CD14-positive monocyte (primary cell): ENCODE data around the gene ABCG1. TPM values are rescaled to one million over a fixed set of nuclear protein-coding genes. Genes with fewer than 3 reads are reported as not detected.

ENCODE experiments used
- DNase-seq, 3 donors: peaks; one replicate each; pipeline ENCODE4 v3.0.0-alpha.2; 2011 to 2022
- H2AFZ ChIP-seq: 2 replicates; pipeline ENCODE4 v1.6.0; 2012; ENCODE audit warnings: mild to moderate bottlenecking, low read depth, low read length, inconsistent platforms; ENCODE audit not compliant: insufficient read depth, poor library complexity, severe bottlenecking
- H3K27ac ChIP-seq, 2 donors: 1 replicate in 1 of 2; 2 replicates in 1 of 2; pipeline ENCODE4 v1.5.1; 2012 to 2013; ENCODE audit warnings: low read length in 2 of 2, control low read depth in 1 of 2, inconsistent platforms in 1 of 2, low read depth in 1 of 2, mild to moderate bottlenecking in 1 of 2
- H3K27me3 ChIP-seq, 2 donors: one replicate each; pipeline versions ENCODE4 v1.6.0 to v1.6.1; 2011 to 2013; ENCODE audit warnings: low read length in 2 of 2; ENCODE audit not compliant: control insufficient read depth in 2 of 2, insufficient read depth in 2 of 2
- H3K36me3 ChIP-seq, 2 donors: replicated peaks in 1 of 2; 1 replicate in 1 of 2; 2 replicates in 1 of 2; pipeline versions ENCODE4 v1.5.1 to v1.6.1; 2012 to 2013; ENCODE audit warnings: low read length in 2 of 2, control low read depth in 1 of 2, inconsistent platforms in 1 of 2, mild to moderate bottlenecking in 1 of 2; ENCODE audit not compliant: insufficient read depth in 2 of 2, control insufficient read depth in 1 of 2
- H3K4me1 ChIP-seq, 2 donors: 1 replicate in 1 of 2; 2 replicates in 1 of 2; pipeline versions ENCODE4 v1.5.1 to v1.6.1; 2012 to 2013; ENCODE audit warnings: low read length in 2 of 2, control low read depth in 1 of 2, inconsistent platforms in 1 of 2, mild to moderate bottlenecking in 1 of 2, moderate library complexity in 1 of 2; ENCODE audit not compliant: insufficient read depth in 2 of 2, control insufficient read depth in 1 of 2
- H3K4me2 ChIP-seq: replicated peaks from 2 replicates; pipeline ENCODE3; 2012; ENCODE audit warnings: low read length, moderate library complexity, mild to moderate bottlenecking; ENCODE audit not compliant: poor library complexity, severe bottlenecking; ENCODE audit errors: extremely low read depth
- H3K4me3 ChIP-seq, 3 experiments: fragments of 200-600 bp in 1 of 3; sonication (generic) in 1 of 3; replicated peaks in 1 of 3; 1 replicate in 2 of 3; 2 replicates in 1 of 3; pipeline ENCODE4 v1.5.1; 2011 to 2013; ENCODE audit warnings: low read length in 3 of 3, mild to moderate bottlenecking in 3 of 3, control low read depth in 2 of 3, low read depth in 2 of 3, inconsistent platforms in 1 of 3, moderate library complexity in 1 of 3
- H3K79me2 ChIP-seq: 2 replicates; pipeline ENCODE4 v1.6.0; 2012; ENCODE audit warnings: mild to moderate bottlenecking, control low read depth, inconsistent platforms, low read length, moderate library complexity; ENCODE audit not compliant: insufficient read depth
- H3K9ac ChIP-seq: 2 replicates; pipeline ENCODE4 v1.6.0; 2017; ENCODE audit warnings: low read length, mild to moderate bottlenecking; ENCODE audit not compliant: insufficient read depth, poor library complexity, severe bottlenecking
- H3K9me3 ChIP-seq, 2 donors: replicated peaks in 1 of 2; 1 replicate in 1 of 2; 2 replicates in 1 of 2; pipeline versions ENCODE4 v1.5.1 to v1.6.1; 2012 to 2013; ENCODE audit warnings: low read length in 2 of 2, control low read depth in 1 of 2; ENCODE audit not compliant: control insufficient read depth in 1 of 2, insufficient read depth in 1 of 2
- H4K20me1 ChIP-seq: 2 replicates; pipeline ENCODE4 v1.6.0; 2012; ENCODE audit warnings: mild to moderate bottlenecking, low read length, control low read depth, moderate library complexity; ENCODE audit not compliant: insufficient read depth
- H3K27ac Mint-ChIP-seq, 7 donors: one replicate each; pipeline ENCODE4 v1.8.0; 2020; ENCODE audit warnings: mild to moderate bottlenecking in 7 of 7, mixed read lengths in 7 of 7, moderate library complexity in 6 of 7, inconsistent platforms in 2 of 7
- H3K27me3 Mint-ChIP-seq, 3 donors: one replicate each; pipeline ENCODE4 v1.8.0; 2021 to 2022; ENCODE audit warnings: low read depth in 3 of 3, mild to moderate bottlenecking in 3 of 3, mixed read lengths in 3 of 3, moderate library complexity in 3 of 3, inconsistent platforms in 1 of 3
- H3K36me3 Mint-ChIP-seq, 2 donors: one replicate each; pipeline ENCODE4 v1.8.0; 2020; ENCODE audit warnings: mixed read lengths in 2 of 2, inconsistent platforms in 1 of 2, mild to moderate bottlenecking in 1 of 2
- H3K4me1 Mint-ChIP-seq: one replicate; pipeline ENCODE4 v1.8.0; 2020; ENCODE audit warnings: mild to moderate bottlenecking, mixed read lengths
- H3K4me3 Mint-ChIP-seq, 2 donors: one replicate each; pipeline ENCODE4 v1.8.0; 2020; ENCODE audit warnings: mild to moderate bottlenecking in 2 of 2, mixed read lengths in 2 of 2, moderate library complexity in 1 of 2
- H3K9me3 Mint-ChIP-seq, 7 donors: one replicate each; pipeline ENCODE4 v1.8.0; 2020 to 2022; ENCODE audit warnings: mixed read lengths in 7 of 7, mild to moderate bottlenecking in 6 of 7, moderate library complexity in 6 of 7, inconsistent platforms in 2 of 7
- CTCF ChIP-seq: fragments of 200-600 bp; IDR thresholded peaks from one replicate; pipeline ENCODE4 v1.8.0; 2022; ENCODE audit warnings: antibody characterized with exemption, mild to moderate bottlenecking
- WGBS: methylation state at CpG from one replicate; pipeline ENCODE4 v1.1.5; 2013; ENCODE audit warnings: missing lambda C conversion rate; ENCODE audit not compliant: insufficient coverage; 5-methylcytosine and 5-hydroxymethylcytosine counted together
- intact Hi-C, 2 donors: fragments of 100-400 bp; cut with micrococcal nuclease; formaldehyde crosslinking; loops; one replicate each; pipeline versions ENCODE4 v1.15.0 to v1.15.1; 2023
- polyA plus RNA-seq, 3 donors: library from polyadenylated mRNA; depleted of rRNA in 1 of 3; unstranded in 2 of 3; stranded (reverse) in 1 of 3; fragments of 300-500 nt in 2 of 3; fragments of >200 nt in 1 of 3; fragmentation: Illumina TruSeq in 2 of 3; gene quantifications; 1 replicate in 2 of 3; 2 replicates in 1 of 3; pipeline ENCODE4 v1.2.3, GENCODE V29; 2012 to 2021

The ABCG1 gene
- polyA plus RNA-seq, 3 donors: 3.0 to 5.2 (median 3.5) TPM

GRCh38 chr21:42262831-42263231 lies 43.9 kb downstream of the ABCG1 start:
- Mint-ChIP-seq H3K27ac (peak overlapping the region; percentile 50 to 96 (median 82)), H3K4me1 (peaks cover 43% of the 10 kb centered on the region), H3K9me3 (peaks cover 0 to 7% (median 0%) of the 10 kb centered on the region in 7 donors), H3K27me3 (peaks cover 2 to 4% (median 3%) of the 10 kb centered on the region in 3 donors), H3K4me3 (peak overlapping the region; percentile 9 to 30), H3K36me3 (peaks cover 0 to 22% of the 10 kb centered on the region in 2 donors)
- Histone ChIP-seq H3K36me3 (no peaks in the 10 kb centered on the region), H3K27ac (peak overlapping the region in 1 of 2 donors; percentile 74), H3K9me3 (no peaks in the 10 kb centered on the region), H3K4me1 (peaks cover 26 to 32% of the 10 kb centered on the region in 2 donors), H3K79me2 (no peaks in the 10 kb centered on the region), H3K27me3 (no peaks in the 10 kb centered on the region), H3K9ac (no peak overlapping the region), H2AFZ (peak overlapping the region; percentile 32), H3K4me2 (peak overlapping the region; percentile 65), H4K20me1 (no peaks in the 10 kb centered on the region), H3K4me3 (peak overlapping the region in 1 of 3 experiments; percentile 62)
- TF ChIP-seq CTCF: no peak
- intact Hi-C loops: no loop called here
- DNase-seq: peak; percentile 76 to 89 (median 79)
- 9% methylated on average over 7 of the region's 11 CpGs for WGBS

- Histone ChIP-seq H3K4me2 (peak overlapping the region; percentile 65), H3K4me1 (peaks cover 34 to 38% of the 10 kb centered on the region in 2 donors), H4K20me1 (no peaks in the 10 kb centered on the region), H3K36me3 (no peaks in the 10 kb centered on the region), H3K79me2 (no peaks in the 10 kb centered on the region), H3K9ac (peak overlapping the region; percentile 56), H3K4me3 (peak overlapping the region in 1 of 3 experiments; percentile 62), H3K27ac (peak overlapping the region; percentile 8 to 74), H2AFZ (peak overlapping the region; percentile 79), H3K9me3 (no peaks in the 10 kb centered on the region), H3K27me3 (no peaks in the 10 kb centered on the region)
- no peak for TF ChIP-seq CTCF
- WGBS: 19% methylated on average over 17 of the region's 18 CpGs
- Mint-ChIP-seq H3K4me3 (peak overlapping the region; percentile 69 to 91), H3K27me3 (peaks cover 2 to 4% (median 3%) of the 10 kb centered on the region in 3 donors), H3K36me3 (peaks cover 0 to 22% of the 10 kb centered on the region in 2 donors), H3K4me1 (peaks cover 47% of the 10 kb centered on the region), H3K27ac (peak overlapping the region; percentile 80 to 96 (median 88)), H3K9me3 (peaks cover 0 to 7% (median 0%) of the 10 kb centered on the region in 7 donors)
- intact Hi-C loops: no loop called here
- DNase-seq: peak; percentile 60 to 85 (median 68)
These were observed 44.7 kb downstream of the ABCG1 start for GRCh38 chr21:42263591-42264131.
